K562 (cell line): ENCODE results near the gene GLDC. TPM values are rescaled to one million over a fixed set of nuclear protein-coding genes. Genes with fewer than 3 reads are reported as not detected.

Experiments used
- BCOR ChIP-seq: fragments of 450-650 bp; IDR thresholded peaks from 2 replicates; pipeline ENCODE4 v1.6.1; 2016
- FOXK2 ChIP-seq, 2 experiments: fragments of 450-650 bp; IDR thresholded peaks in 1 of 2; conservative IDR thresholded peaks in 1 of 2; 2 replicates each; pipeline ENCODE4 v1.6.1; 2016; ENCODE audit warnings: low read depth in 2 of 2, mild to moderate bottlenecking in 1 of 2
- GATAD2A ChIP-seq: fragments of 450-650 bp; IDR thresholded peaks from 2 replicates; pipeline ENCODE4 v1.6.1; 2017
- HNRNPH1 ChIP-seq: fragments of 200-400 bp; formaldehyde crosslinking; optimal IDR thresholded peaks from 2 replicates; pipeline ENCODE3; 2017; ENCODE audit warnings: low read depth, mild to moderate bottlenecking, low read length, moderate library complexity
- MCM2 ChIP-seq: fragments of 450-650 bp; IDR thresholded peaks from 2 replicates; pipeline ENCODE4 v1.6.1; 2017; ENCODE audit warnings: low read depth, mild to moderate bottlenecking
- MCM7 ChIP-seq, 2 experiments: fragments of 450-650 bp; IDR thresholded peaks; 2 replicates each; pipeline ENCODE4 v1.6.1; 2016 to 2018
- NR4A1 ChIP-seq, 2 experiments: fragments of 250-450 bp in 1 of 2; fragments of 450-650 bp in 1 of 2; sonication (Bioruptor Pico) in 1 of 2; IDR thresholded peaks; 2 replicates each; pipeline versions ENCODE4 v1.4.0 to v1.6.1; 2016 to 2020; ENCODE audit warnings: mild to moderate bottlenecking in 2 of 2, missing compliant biosample characterization in 1 of 2, missing genetic modification characterization in 1 of 2, moderate library complexity in 1 of 2
- PHB ChIP-seq: fragments of 250-450 bp; sonication (Bioruptor Pico); IDR thresholded peaks from 2 replicates; pipeline ENCODE4 v1.5.0; 2021
- PTTG1 ChIP-seq: fragments of 450-650 bp; IDR thresholded peaks from 2 replicates; pipeline ENCODE4 v1.6.1; 2016; ENCODE audit warnings: low read depth, mild to moderate bottlenecking, missing genetic modification characterization, missing compliant biosample characterization
- RFX1 ChIP-seq: fragments of 450-650 bp; IDR thresholded peaks from 2 replicates; pipeline ENCODE4 v1.6.1; 2016; ENCODE audit warnings: mild to moderate bottlenecking, moderate library complexity
- SMAD3 ChIP-seq: fragments of 450-650 bp; formaldehyde crosslinking; conservative IDR thresholded peaks from 2 replicates; pipeline ENCODE4 v1.4.0; 2020; ENCODE audit warnings: mild to moderate bottlenecking
- SOX6 ChIP-seq: fragments of 450-650 bp; IDR thresholded peaks from 2 replicates; pipeline ENCODE4 v1.6.1; 2014; ENCODE audit warnings: mild to moderate bottlenecking
- polyA plus RNA-seq, 8 experiments: library from polyadenylated mRNA; depleted of rRNA in 4 of 8; stranded (reverse) in 5 of 8; unstranded in 3 of 8; fragments of >200 nt; fragmentation: Nextera tagmentation in 2 of 8; fragmentation: Illumina TruSeq in 1 of 8; extraction: Ambion mirVana in 2 of 8; extraction: Trizol in 1 of 8; gene quantifications; 2 replicates each; pipeline versions ENCODE4 v1.2.1 to v1.2.3, GENCODE V29; 2011 to 2014; ENCODE audit warnings: inconsistent platforms in 1 of 8, missing spikeins in 1 of 8
- total RNA-seq, 7 experiments: library from RNA; depleted of rRNA in 6 of 7; stranded (reverse); fragments of >200 nt in 6 of 7; fragmentation: Illumina TruSeq in 2 of 7; extraction: Trizol in 2 of 7; gene quantifications; 2 replicates each; pipeline versions ENCODE4 v1.2.1 to v1.2.3, GENCODE V29; 2011 to 2021; ENCODE audit warnings: low replicate concordance in 1 of 7
- TF ChIP-seq, protein P1 (sequence below): fragments of 250-450 bp; sonication (Bioruptor Pico); IDR thresholded peaks from 2 replicates; pipeline ENCODE4 v1.8.0; 2021; ENCODE audit warnings: moderate library complexity, mild to moderate bottlenecking, inconsistent platforms
- TF ChIP-seq, protein P2 (sequence below): fragments of 450-650 bp; IDR thresholded peaks from 2 replicates; pipeline ENCODE4 v1.6.1; 2014; ENCODE audit warnings: low read depth, mild to moderate bottlenecking, moderate library complexity, borderline replicate concordance
- TF ChIP-seq, protein P3 (sequence below): fragments of 450-650 bp; IDR thresholded peaks from 2 replicates; pipeline ENCODE4 v1.6.1; 2016; ENCODE audit warnings: mild to moderate bottlenecking
- TF ChIP-seq, protein P4 (sequence below): IDR thresholded peaks from 2 replicates; pipeline ENCODE4 v1.6.1; 2014; ENCODE audit warnings: antibody characterized with exemption

The GLDC gene
- total and polyA plus RNA-seq, 9 of the 15 experiments (the other 6 are each of a cell fraction or from before 2014, with no cell fraction given): 0.03 to 0.27 (median 0.08) TPM; not detected in 6

DNA sequence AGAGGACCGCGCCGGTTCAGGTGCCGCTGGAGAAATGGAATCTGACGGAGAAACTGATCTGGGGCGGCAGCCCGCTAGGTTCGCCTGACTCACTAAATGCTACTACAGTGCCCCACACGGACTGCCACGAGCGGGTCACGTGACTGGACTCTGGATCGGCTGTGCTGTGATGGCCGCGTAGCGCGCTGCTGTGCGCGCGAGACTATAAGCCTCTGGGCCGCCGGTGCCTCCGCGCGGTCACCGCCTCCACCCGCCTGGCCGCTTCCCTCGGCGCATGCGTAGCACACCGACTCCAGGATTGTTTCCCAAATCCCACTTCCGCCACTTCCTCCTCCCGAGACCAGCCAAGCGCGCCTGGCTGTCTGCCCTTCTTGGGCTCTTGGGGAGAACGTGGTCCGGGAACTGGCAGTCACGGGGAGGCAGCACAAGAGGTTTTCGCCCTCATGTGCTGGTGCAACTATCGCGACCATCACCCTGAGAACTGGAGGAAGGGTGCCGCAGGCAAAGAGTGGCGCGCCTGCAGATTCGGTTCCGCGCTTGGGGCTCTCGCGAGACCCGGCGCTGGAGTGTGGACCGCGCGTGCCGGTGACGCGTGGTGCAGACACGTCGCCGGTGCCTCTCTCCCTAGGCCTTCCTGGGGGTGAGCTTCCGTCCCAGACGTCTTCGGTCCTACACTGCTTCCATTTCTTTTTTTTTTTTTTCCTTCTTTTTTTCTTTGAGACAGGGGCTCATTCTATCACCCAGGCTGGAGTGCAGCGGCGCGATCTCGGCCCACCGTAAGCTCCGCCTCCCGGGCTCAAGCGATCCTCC, 35.8 kb upstream of the GLDC start (continued):
- TF ChIP-seq SMAD3 (CRISPR knock-in tag) (no peak), BCOR (no peak), HNRNPH1 (no peak), GATAD2A (no peak), SOX6 (no peak), RFX1 (no peak), MCM2 (no peak), PHB (CRISPR knock-in tag) (no peak), PTTG1 (tag) (no peak), NR4A1 (CRISPR knock-in tag; IDR thresholded peaks at IDR 0.05) (no peak), NR4A1 (tag; IDR thresholded peaks at IDR 0.05) (no peak), MCM7 (IDR thresholded peaks at IDR 0.05) (no peak), FOXK2 (conservative IDR thresholded peaks at IDR 0.05 in 1 of 2, IDR thresholded peaks at IDR 0.05 in 1 of 2; ENCODE audit: low read depth in 2 of 2) (peak in 1 of 2 experiments; percentile 60; a peak in 1 of 4 replicates)
- TF ChIP-seq, protein P1, sequence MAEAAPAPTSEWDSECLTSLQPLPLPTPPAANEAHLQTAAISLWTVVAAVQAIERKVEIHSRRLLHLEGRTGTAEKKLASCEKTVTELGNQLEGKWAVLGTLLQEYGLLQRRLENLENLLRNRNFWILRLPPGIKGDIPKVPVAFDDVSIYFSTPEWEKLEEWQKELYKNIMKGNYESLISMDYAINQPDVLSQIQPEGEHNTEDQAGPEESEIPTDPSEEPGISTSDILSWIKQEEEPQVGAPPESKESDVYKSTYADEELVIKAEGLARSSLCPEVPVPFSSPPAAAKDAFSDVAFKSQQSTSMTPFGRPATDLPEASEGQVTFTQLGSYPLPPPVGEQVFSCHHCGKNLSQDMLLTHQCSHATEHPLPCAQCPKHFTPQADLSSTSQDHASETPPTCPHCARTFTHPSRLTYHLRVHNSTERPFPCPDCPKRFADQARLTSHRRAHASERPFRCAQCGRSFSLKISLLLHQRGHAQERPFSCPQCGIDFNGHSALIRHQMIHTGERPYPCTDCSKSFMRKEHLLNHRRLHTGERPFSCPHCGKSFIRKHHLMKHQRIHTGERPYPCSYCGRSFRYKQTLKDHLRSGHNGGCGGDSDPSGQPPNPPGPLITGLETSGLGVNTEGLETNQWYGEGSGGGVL (CRISPR knock-in tag): no peak
- TF ChIP-seq, protein P2, sequence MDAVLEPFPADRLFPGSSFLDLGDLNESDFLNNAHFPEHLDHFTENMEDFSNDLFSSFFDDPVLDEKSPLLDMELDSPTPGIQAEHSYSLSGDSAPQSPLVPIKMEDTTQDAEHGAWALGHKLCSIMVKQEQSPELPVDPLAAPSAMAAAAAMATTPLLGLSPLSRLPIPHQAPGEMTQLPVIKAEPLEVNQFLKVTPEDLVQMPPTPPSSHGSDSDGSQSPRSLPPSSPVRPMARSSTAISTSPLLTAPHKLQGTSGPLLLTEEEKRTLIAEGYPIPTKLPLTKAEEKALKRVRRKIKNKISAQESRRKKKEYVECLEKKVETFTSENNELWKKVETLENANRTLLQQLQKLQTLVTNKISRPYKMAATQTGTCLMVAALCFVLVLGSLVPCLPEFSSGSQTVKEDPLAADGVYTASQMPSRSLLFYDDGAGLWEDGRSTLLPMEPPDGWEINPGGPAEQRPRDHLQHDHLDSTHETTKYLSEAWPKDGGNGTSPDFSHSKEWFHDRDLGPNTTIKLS: peak; percentile 98
- TF ChIP-seq, protein P3, sequence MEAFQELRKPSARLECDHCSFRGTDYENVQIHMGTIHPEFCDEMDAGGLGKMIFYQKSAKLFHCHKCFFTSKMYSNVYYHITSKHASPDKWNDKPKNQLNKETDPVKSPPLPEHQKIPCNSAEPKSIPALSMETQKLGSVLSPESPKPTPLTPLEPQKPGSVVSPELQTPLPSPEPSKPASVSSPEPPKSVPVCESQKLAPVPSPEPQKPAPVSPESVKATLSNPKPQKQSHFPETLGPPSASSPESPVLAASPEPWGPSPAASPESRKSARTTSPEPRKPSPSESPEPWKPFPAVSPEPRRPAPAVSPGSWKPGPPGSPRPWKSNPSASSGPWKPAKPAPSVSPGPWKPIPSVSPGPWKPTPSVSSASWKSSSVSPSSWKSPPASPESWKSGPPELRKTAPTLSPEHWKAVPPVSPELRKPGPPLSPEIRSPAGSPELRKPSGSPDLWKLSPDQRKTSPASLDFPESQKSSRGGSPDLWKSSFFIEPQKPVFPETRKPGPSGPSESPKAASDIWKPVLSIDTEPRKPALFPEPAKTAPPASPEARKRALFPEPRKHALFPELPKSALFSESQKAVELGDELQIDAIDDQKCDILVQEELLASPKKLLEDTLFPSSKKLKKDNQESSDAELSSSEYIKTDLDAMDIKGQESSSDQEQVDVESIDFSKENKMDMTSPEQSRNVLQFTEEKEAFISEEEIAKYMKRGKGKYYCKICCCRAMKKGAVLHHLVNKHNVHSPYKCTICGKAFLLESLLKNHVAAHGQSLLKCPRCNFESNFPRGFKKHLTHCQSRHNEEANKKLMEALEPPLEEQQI: no peak
- TF ChIP-seq, protein P4, sequence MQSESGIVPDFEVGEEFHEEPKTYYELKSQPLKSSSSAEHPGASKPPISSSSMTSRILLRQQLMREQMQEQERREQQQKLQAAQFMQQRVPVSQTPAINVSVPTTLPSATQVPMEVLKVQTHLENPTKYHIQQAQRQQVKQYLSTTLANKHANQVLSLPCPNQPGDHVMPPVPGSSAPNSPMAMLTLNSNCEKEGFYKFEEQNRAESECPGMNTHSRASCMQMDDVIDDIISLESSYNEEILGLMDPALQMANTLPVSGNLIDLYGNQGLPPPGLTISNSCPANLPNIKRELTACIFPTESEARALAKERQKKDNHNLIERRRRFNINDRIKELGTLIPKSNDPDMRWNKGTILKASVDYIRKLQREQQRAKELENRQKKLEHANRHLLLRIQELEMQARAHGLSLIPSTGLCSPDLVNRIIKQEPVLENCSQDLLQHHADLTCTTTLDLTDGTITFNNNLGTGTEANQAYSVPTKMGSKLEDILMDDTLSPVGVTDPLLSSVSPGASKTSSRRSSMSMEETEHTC: peak; percentile 81; the same call in 1 of the 2 replicates
